Pulmonary artery endothelial cell (primary cell): ENCODE data around the gene MYMX. TPM values are rescaled to one million over a fixed set of nuclear protein-coding genes. Genes with fewer than 3 reads are reported as not detected.
"Not testable (repeated sequence)": the region's sequence is repeated elsewhere in the genome, so short reads cannot be mapped to it uniquely, and the experiment has no call there.

Source experiments
- DNase-seq: peaks from one replicate; pipeline ENCODE4 v3.0.0-alpha.2; 2011; ENCODE audit warnings: low read depth, low spot score
- total RNA-seq: library from RNA; depleted of rRNA; stranded (reverse); fragments of >200 nt; gene quantifications from 2 replicates; pipeline ENCODE4 v1.2.3, GENCODE V29; 2014

Gene MYMX
- 0.13 TPM in 1 of 2 replicates, not detected in the other for total RNA-seq

- no peak for DNase-seq
Measured at GRCh38 chr6:44216677-44217331, at the start of gene MYMX. TSS of gene MYMX (plus strand) at chr6:44216926. CDS start at chr6:44217472, 546 bp downstream.

DNA sequence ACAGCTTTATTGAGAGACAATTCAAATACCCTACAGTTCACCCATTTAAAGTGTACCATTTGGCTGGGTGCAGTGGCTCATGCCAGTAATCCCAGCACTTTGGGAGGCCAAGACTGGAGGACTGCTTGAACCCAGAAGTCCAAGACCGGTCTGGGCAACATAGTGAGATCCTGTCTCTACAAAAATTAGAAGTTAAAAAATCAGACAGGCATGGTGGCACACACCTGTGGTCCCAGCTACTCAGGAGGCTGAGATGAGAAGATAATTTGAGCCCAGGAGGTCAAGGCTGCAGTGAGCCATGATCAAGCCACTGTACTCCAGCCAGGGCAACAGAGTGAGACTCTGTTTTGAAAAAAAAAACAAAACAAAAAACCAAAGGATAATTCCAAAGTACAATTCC lies 49.2 kb upstream of the MYMX start:
- DNase-seq, result no peak

DNA sequence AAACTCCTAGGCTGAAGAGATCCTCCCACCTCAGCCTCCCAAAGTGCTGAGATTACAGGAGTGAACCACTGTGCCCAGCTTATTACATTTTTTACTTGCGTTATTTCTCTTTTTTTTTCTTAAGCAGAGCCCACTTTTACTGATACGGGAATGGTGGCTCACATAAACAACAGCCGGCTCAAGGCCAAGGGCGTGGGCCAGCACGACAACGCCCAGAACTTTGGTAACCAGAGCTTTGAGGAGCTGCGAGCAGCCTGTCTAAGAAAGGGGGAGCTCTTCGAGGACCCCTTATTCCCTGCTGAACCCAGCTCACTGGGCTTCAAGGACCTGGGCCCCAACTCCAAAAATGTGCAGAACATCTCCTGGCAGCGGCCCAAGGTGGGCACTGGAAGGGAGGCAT lies 47.6 kb upstream of the MYMX start:
- no peak for DNase-seq

- no peak for DNase-seq
Measured at GRCh38 chr6:44169886-44170570, 46.7 kb upstream of the MYMX start.

DNA sequence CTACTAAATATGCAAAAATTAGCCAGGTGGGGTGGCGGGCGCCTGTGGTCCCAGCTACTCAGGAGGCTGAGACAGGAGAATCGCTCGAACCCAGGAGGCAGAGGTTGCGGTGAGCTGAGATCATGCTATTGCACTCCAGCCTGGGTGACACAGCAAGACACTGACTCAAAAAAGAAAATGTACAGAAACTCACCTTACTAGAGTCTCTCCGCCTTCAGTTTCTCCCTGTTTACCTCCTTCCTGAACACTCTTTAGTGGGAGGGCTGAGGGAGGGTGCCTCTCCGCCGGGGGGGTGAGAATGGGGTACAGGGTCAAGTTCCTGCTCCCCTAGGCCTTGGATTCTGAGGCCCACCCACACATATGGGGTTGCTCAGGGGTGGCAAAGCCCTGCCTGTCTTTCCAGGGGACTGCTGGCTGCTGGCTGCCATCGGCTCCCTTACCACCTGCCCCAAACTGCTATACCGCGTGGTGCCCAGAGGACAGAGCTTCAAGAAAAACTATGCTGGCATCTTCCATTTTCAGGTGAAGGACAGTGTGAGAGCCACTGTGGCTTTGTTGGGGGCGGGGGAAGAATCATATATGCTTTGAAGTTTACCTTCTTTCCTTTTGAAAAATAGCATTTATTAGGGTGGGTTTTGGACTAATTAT lies 44.7 kb upstream of the MYMX start:
- no peak for DNase-seq

GRCh38 chr6:44172731-44173500 lies 43.8 kb upstream of the MYMX start:
- DNase-seq, result peak; percentile 45

GRCh38 chr6:44176130-44176761 lies 40.5 kb upstream of the MYMX start:
- DNase-seq, result no peak

DNA sequence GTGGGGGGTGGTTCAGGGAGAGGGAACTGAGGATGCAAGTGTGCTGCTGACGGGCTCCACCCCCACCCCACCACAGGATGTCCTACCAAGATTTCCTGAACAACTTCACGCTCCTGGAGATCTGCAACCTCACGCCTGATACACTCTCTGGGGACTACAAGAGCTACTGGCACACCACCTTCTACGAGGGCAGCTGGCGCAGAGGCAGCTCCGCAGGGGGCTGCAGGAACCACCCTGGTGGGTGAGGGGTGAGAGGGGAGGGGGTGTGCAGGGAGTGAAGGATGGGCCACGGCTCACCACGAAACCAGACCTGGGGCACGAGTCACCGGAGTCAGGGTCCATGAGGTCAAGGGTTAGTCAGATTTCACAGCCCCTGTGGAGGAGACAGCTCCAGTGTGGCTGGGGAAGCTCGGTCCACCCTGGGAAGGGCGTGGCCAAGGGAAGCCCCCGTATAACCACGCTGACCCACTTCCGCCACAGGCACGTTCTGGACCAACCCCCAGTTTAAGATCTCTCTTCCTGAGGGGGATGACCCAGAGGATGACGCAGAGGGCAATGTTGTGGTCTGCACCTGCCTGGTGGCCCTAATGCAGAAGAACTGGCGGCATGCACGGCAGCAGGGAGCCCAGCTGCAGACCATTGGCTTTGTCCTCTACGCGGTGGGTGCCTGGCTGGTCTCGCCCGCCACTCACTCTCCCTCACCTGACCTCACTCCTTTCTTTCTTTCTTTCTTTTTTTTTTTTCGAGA lies 39.8 kb upstream of the MYMX start:
- DNase-seq, result no peak

DNA sequence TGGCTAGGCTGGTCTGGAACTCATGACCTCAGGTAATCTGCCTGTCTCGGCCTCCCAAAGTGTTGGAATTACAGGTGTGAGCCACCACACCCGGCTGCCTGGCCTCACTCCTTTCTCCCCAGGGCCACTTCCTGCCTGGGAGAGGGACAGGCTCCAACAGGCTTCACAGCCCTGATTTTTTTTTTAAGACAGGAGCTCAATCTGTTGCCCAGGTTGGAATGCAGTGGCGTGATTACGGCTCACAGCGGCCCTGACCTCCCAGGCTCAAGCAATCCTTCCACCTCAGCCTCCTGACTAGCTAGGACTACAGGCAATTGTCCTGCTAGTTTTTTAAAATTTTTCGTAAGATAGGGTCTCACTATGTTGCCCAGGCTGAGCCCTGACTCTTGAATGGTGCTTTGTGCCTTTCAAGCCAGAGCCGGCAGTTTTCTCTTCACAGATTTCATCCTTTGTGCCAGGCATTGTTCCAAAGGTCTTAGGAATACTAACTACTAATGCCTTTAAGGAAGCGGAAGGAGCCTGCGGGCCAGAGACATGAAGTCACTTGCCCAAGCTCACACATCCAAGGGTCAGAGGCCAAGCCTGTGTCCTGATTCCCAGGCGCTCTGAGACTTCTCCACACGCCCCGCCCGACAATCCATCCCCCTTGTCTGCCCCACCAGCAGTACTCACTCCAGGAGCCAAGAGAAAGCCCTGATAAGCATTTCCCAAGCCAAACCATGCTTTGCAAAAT lies 38.9 kb upstream of the MYMX start:
- DNase-seq, result peak; percentile 97

GRCh38 chr6:44178424-44179071 lies 38.2 kb upstream of the MYMX start:
- no peak for DNase-seq

- no peak for DNase-seq
Measured at GRCh38 chr6:44179072-44179536, 37.6 kb upstream of the MYMX start.

GRCh38 chr6:44179648-44180047 lies 37.1 kb upstream of the MYMX start:
- DNase-seq, result no peak

GRCh38 chr6:44180406-44180805 lies 36.3 kb upstream of the MYMX start:
- no peak for DNase-seq

- no peak for DNase-seq
Measured at GRCh38 chr6:44180886-44181285, 35.8 kb upstream of the MYMX start.

- not testable (repeated sequence) for DNase-seq
Measured at GRCh38 chr6:44181784-44182183, 34.9 kb upstream of the MYMX start.

GRCh38 chr6:44182911-44183390 lies 33.8 kb upstream of the MYMX start:
- DNase-seq, result no peak

DNA sequence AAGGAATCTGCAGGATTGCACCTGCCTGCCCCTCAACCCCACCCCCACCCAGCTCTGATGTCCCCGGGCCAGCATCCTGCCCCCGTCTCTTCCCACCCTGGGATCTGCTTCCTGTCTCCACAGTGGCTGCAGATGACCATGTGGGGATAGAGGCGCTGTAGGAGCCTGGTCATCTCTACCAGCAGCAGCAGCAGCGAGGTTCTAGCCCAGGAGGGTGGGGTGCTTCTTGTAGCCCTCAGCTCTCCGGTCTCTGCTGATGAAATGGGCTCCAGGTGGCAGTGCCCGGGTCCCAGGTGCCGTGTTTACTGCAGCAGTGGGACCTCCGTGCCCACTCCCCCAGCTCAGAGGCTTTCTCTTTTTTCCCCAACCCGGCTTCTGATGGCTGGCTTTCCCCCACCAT lies 32.9 kb upstream of the MYMX start:
- DNase-seq, result no peak

DNA sequence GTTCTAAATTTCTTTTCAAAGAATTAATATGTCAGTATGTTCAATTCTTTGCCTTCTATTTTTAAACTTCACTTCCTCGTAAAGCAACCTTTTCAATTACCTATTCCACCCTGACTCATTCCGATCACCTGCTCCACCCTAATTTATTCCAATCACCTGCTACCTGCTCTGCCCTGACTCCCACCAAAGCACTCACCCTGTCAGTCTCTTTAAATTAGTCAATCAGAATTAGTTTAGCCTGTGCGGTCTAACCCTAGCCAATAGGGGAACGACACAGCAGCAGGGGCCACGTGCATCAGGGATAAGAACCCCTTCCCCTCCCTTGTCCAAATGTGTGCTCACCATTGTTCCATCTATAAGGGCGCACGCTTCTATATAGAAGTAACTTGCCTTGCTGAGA lies 31.4 kb upstream of the MYMX start:
- DNase-seq, result not testable (repeated sequence)

GRCh38 chr6:44185953-44186634 lies 30.6 kb upstream of the MYMX start:
- no peak for DNase-seq
